GM19468 (cell line): ENCODE data around the gene AKR1C2.
"Not testable (repeated sequence)": the region's sequence is repeated elsewhere in the genome, so short reads cannot be mapped to it uniquely, and the experiment has no call there.

Experiments
- ATAC-seq: cut with Tn5 transposase; IDR thresholded peaks from one replicate; pipeline ENCODE4 v1.9.1; 2021; ENCODE audit warnings: mild to moderate bottlenecking, moderate library complexity, moderate number of reproducible peaks; ENCODE audit not compliant: unreplicated experiment; ENCODE audit errors: extremely low read depth

The AKR1C2 gene

DNA sequence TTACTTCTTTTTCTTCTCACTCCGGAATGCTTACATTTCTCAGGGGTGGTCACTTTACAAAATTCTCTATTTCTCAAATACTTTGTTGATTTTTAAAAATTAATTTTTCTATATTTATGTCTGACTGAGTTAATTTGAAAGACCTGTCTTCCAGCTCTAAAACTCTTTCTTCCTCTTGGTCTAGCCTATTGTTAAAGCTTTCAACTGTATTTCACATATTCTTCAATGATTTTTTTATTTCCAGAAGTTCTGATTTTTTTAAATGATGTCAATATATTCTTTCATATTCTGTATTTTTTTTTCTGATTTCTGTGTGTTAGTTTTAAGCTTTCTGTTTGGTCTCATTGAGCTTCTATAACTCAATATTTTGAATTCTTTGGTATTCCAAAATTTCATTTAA lies 27.3 kb upstream of the AKR1C2 start:
- ATAC-seq = no peak

DNA sequence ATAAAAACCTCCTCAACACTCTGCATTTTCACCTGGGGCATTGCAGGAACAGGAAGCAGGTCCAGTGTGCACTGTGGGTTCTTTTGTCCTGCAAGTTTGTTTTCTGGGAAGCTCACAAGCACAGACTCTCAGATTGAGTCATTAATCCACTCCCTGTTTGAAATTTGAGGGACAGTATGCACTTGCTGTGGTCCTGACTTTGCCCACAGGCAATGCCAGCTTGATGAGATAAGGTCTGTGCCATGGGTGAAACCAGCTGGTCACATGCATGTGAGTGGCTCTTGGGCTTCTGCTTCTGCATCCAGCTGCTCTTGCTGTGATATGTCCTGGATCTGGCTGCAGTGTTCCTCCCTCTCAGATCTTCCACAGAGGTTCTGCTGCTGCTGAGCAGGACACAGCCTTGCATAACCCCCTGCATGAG lies 21.8 kb upstream of the AKR1C2 start:
- ATAC-seq = not testable (repeated sequence)

DNA sequence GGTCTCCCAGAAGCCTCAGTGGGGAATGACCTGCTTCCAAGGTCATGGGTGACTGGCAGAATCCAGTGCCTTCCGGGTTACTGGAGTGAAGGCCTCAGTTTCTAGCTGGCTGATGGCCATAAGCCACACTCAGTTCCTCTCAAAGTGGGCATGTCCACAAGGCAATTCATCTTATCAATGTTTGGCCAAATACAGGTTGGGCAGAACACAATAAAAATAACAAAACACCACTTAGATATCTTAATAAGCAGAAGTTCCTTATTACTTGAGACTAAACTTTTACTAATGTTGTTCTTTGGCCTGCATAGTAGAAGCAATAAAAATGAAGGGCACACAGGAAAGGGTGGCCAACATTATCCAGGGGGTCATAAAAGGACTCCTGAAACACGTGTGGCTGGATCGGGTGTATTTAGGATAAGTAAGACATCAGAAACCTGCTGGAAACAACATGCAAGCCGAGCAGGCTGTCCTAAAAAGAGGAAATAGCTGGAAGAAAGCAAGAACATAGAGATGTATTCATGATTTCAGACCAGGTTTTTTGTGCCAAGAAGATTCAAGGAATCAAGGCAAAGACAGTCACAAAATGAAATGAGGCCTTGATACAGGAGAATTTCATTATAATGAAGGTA lies 19.6 kb upstream of the AKR1C2 start:
- no peak for ATAC-seq

DNA sequence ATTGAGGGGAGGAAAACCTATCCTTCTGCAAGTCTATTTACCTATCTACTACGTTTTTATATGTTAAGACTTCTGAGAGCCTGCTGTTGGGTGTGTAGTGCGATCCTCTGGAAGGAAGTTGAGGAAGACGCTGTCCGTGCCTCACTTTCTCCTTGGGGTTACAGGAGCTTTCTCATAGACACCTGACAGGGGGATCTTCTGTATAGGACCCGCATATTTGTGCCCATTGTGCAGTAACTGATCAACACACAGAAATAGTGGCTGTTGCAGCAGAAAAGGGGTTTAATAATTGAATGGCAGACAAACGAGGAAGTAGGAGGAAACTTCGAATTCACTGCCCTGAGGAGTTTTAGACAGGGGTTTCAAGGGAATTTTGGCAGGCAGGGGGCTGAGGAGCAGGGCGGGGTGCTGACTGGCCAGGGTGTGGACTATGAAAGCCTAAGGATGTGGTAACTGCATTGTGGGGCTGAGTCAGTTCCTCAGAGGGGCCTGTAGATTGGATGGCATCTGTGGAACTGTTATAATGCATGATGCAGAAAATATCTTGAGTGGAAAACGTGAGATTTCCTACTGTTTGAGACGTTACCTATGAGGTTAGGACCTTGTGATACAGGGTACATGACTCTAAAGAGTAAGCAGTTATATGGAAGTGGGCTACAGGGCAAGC lies 18.1 kb upstream of the AKR1C2 start:
- ATAC-seq = not testable (repeated sequence)

DNA sequence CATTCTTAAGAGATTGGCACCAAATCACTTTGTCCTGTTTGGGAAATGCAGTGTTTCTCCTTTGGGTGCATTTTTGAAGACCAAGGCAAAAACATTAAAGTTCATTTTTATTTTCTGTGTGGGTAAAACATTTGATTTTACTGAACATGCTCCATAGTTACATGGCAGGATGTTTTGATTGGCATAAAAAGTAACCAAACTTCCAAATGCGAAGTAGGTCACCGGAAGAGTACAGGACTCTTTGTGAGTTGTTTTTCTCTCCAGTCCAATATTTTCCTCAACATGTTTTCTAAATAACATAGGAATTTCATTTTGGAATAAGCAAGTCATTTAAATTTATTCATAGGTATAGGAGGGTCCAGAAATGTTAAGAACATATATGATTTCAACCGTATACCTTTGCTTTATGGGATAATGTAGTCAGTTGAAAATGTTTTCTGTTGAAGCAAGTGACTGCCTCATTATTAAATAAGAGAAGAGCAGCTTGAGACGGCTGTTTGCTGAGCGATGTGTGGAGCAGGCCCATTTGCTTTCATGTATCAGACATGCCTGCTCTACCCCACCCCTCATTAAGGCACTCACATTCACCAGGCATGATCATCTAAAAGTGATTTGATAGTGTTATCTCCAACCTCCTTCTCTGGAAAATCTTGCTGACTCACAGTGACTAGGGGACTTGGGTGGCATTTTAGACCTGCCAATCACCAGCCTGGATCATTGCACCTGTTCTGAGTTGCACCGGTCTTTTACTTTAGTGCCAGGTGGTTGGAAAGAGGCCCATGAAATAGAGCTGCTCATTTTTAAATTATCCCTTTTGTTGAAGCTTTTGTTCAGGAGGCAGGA lies 16.3 kb upstream of the AKR1C2 start:
- ATAC-seq = not testable (repeated sequence)

DNA sequence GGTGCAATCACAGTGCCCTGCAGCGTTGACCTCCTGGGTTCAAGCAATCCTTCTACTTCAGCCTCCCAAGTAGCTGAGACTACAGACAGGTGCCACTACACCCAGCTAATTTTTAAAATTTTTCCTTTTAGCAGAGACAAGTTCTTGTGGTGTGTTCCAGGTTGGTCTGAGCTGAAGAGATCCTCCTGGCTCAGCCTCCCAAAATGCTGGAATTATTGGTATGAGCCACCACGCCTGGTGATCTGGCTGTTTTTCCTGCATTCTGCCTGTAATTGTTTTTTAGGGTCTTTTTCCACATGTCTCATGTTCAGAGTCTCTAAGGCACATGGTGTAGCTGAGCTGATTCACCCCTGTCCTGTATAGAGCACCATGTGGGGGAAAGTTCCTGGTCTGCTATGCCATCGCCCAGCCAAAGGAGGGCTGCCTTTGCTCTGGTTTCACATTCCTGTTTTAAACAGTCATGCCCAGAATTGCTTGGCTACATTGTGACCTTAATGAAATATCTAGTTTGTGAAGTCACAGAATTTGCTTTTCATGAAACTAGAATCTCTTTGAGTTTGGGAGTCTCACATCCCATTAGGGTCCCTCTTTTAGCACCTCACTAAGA lies 15.1 kb upstream of the AKR1C2 start:
- ATAC-seq = not testable (repeated sequence)

DNA sequence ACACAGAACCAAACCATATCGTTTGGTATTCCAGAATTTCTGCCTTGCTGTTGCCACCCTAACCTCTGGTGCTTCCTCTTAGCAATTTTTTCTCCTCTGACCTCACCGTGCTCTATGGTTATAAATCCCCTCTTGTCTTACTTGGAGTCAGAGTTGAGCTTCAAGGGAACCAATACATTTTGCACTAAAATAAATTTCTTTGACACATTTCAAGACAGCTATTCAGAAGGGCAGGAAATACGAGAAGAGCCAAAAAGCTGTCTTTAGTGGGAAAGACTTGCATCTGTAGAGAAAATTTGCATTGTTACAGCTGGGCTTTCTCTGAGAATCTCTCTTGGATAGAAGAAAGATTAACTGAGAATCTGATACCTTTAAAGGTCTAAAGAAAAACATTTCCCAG lies 14.5 kb upstream of the AKR1C2 start:
- no peak for ATAC-seq

DNA sequence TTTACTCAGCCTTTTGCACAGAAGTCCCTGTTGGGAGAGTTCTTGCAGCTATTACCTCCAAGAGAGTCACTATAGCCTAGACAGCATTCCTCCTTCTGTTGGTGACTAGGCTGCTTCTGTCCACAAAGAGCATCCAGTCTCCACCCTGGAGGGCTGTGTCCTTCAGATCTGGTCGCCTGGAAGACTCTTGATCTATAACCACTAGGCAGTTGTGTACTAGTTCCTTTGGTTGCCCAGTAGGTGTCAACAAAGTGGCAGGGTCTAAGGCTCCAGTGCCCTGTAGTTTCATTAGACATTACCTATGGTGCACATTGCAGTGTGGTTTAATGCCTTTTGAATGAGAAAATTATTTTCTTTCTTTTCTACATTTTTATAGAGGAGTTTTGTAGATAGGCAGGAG lies 11.3 kb upstream of the AKR1C2 start:
- ATAC-seq = no peak

DNA sequence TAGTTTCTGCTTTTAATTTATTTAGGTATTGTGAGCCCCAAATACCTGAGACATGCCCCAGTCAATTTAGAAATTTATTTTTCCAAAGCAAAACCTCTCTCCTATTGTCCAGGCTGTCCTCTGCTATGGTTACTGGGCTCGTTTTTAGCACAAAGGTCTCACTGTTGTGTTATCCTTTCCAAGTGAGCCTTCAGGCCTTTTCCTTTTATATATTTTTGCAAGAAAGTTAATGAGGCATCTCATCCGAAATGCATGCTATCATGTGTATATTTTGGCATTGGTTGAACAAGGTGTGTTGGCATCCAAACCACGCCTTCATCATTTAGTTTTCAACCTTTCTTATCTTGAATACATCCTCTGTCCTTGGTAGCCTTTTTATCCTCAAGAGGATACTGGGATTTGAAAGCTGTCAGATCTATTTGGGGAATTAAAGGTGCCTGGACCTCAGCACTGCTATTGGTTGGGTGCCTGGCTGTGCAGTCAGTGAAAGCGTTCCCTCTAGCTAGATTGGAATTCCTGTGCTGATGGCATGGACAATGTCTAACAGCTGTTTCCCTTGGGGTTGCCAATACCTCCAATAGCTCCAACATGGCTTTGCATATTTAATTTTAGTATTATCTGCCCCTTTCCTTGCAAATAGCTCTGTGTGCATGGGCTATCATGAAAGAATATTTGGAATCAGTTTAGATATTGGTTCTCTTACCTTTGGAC lies 10.7 kb upstream of the AKR1C2 start:
- not testable (repeated sequence) for ATAC-seq

DNA sequence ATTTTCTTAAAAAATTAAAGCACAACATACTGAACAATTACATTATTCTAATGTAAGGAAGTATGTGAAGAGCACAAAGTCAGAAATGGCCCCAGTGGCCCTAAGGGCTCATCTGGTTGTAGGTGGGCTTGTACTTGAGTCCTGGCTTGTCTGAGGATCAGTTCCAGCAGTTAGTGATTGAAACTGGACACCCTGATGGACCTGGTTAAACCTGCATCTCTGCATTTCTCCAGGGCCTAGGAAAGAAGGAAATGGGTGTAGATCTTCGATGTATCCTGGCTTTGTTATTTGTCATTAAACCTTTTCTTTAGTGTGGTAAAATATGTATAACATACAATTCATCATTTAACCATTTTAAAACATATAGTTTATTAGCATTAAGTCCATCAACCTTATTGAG lies 9.7 kb upstream of the AKR1C2 start:
- no peak for ATAC-seq

DNA sequence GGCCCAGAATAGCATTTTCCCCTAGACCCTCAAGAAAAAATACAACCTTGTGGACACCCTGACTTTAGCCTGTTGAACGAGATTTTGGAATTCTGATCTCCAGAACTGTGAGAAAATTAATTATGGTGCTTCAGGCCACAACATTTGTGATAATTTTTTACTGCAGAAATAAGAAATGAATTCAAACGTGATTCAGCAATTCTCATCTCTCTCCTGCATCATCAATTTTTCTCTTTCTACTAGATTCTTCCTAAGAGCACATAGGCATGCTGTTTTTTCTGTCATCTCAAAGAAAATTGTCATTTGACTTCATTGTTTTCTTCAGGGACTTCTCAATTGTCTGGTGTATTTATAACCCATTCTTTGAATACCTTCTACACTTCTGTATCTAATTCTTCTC lies 8.9 kb upstream of the AKR1C2 start:
- no peak for ATAC-seq

DNA sequence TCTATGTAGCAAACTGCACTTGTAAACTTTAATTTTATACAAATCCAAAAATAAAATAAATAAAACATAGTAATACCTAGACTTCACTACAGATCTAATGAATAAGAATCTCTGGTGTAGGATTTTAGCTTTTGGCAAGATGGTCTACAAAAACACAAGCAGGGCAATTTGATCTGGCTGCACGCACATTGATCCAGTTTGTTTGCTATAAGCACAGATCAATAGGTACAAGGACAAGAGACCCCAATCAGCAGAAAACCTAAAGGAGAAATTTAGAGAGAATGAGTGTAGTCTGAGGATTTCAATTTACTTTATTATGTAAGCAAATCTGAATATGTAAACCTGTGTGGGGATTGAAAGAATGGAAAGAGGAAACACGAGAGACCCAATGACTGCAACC lies 7.7 kb upstream of the AKR1C2 start:
- not testable (repeated sequence) for ATAC-seq

DNA sequence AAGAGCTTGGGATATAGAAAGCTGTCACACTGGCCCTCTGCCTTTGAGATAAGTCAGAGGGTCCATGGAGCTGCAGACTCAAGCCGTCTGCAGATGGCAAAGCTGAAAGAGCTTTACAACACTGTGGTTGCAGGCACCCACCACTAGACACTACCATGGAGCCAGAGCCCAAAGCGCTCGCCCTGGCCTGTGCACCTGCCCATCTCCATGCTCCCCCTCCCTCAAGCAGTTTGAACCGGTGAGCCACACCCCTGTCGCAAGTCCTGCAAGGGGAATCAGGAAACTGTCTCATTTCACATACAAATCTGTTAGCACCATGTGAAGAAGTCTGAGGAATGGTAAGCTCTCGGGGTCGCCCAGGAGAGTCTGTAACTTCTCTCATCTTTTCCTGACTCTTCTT lies 6.4 kb upstream of the AKR1C2 start:
- ATAC-seq = not testable (repeated sequence)

DNA sequence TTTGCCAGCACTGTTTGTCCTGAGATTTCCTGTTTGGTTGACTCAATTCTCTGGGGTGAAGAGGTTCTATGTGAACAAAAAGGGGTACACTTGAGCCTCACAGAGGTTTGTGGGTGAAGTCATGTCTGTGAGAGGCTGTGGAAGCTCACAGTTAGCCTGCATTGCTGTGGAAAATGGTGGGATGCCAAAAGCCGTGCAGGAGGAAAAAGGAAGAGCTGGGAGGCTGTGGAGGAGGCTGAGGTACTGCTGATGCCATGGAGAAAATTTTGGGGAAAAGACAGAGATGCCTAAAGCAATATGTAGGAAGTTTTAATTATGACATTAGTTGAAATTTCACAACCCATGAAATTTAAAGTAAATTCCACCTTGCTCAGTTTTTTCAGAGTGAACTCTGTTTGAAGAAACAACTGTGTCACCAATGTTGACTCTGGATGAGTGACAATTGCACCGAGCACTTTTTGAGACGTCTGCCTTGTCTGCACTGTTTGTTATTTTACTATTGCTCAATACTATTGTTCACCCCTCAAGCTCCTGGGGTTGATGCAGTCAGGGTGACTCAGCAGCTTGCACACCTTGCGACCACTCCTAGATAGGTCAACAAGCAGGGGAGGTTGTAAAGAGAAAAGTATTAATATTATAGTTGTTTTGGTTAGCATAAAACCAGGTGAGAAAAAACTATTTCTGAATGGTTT lies 5.3 kb upstream of the AKR1C2 start:
- ATAC-seq = not testable (repeated sequence)

DNA sequence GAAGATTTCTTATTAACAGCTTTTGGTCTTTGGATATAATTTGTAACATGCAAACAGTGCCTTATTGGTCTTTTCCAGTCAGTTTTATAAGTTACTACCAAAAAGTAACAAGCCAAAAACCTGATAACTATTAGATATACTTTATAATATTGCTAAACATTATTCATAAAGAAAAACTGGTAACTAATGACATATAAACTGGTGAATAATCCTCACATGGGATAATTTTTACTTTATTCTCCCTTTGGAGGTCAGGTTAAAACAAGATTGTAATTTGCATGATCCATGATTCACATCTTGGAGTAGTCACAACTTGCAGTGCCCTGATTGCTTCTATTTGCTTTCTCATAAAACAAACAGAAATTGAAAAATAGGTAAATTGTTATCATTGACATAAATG lies 844 bp upstream of the AKR1C2 start:
- not testable (repeated sequence) for ATAC-seq

DNA sequence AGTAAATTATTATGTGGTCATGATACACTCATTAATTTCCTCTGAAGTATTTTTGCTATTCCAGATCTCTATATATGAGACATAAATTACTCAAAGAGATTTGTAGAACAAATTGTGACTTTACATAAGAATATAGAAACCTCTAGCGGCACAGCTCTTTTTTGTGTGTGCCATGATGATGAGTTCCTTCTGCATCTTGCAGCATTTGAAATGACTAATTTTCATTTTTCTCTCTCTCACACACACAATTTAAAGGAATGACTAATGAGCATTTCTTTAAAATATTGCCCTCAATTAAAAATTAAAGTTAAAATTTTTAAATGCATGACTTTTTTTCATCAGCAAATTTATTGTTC lies 351 bp upstream of the AKR1C2 start:
- not testable (repeated sequence) for ATAC-seq

DNA sequence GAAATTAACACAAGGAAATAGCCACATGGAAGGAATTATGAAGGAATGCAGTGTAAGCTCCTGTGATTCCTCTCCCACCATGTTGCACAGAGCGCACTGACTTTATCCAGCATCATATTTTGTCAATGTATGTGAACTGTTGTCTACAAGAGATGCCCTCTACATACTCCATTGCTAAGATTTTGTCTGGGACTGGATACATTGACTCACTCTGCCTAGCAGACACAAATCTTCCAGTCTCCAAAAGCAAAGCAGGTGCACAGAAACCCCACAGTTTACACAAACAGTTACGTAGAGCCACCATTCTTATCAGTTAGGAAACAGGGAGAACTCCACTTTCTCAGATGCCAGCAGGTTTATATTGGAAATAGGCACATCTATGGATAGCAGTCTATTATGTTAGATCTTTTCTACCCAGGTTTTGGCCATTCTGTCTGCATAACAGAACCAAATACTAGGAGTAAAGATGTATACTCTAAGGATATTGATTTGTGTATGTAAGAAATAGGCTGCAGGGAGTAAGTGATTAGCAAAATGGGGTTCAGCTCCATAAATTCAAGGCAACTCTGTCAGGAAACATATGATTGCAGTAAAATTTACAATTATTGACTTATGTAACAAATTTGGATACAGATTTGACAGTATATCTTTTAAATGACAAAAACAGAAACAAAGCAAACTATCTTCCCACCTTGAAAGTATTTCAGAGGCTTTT lies 1.5 kb downstream of the AKR1C2 start:
- ATAC-seq = no peak

DNA sequence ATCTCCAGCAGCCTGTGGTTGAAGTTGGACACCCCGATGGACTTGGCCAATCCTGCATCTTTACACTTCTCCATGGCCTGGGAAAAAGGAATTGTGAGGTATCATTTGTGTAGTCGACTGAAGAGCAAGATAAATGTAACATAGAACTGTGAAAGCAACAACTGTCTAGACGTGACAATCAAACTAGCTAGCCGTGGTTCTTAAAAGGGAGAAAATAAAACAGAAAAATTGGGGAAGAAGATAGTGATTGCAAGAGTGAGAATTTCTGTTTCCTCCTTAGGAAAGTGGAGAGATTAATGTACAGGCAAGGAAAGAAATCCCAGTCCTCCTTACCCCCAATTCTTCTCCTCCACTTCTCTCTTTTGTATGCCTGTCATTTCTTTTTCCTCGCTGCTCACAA lies 5.0 kb downstream of the AKR1C2 start:
- ATAC-seq = no peak

DNA sequence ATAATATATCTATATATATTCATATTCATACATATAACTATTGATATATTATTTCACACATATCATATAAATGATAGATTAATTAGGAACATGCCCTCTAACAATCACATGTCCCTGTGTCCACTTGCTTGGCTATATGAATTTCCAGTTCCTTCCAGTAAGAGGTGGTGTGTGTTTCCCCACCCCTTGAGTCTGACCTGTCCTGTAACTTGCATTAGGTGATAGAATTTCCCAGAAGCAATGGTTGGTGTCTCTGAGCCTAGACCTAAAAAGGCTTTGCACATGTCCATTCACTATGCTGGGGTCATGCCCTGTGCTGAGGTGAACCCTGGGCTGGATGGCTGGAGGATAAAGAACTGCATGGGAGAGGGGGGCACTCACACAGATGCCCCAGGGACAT lies 9.4 kb downstream of the AKR1C2 start:
- not testable (repeated sequence) for ATAC-seq
